Hepatocyte (in vitro differentiated cells): Measurements from ENCODE around the gene PTPRE.

Experiments
- EZH2 ChIP-seq: fragments of 200-600 bp; sonication (generic); IDR thresholded peaks from 2 replicates; pipeline ENCODE4 v1.6.1; 2016; ENCODE audit warnings: antibody characterized with exemption, mild to moderate bottlenecking, borderline replicate concordance
- TF ChIP-seq, protein P1 (sequence below): fragments of 200-600 bp; sonication (generic); IDR thresholded peaks from 2 replicates; pipeline ENCODE4 v1.5.1; 2016; ENCODE audit warnings: antibody characterized with exemption, mild to moderate bottlenecking; ENCODE audit not compliant: poor library complexity

DNA sequence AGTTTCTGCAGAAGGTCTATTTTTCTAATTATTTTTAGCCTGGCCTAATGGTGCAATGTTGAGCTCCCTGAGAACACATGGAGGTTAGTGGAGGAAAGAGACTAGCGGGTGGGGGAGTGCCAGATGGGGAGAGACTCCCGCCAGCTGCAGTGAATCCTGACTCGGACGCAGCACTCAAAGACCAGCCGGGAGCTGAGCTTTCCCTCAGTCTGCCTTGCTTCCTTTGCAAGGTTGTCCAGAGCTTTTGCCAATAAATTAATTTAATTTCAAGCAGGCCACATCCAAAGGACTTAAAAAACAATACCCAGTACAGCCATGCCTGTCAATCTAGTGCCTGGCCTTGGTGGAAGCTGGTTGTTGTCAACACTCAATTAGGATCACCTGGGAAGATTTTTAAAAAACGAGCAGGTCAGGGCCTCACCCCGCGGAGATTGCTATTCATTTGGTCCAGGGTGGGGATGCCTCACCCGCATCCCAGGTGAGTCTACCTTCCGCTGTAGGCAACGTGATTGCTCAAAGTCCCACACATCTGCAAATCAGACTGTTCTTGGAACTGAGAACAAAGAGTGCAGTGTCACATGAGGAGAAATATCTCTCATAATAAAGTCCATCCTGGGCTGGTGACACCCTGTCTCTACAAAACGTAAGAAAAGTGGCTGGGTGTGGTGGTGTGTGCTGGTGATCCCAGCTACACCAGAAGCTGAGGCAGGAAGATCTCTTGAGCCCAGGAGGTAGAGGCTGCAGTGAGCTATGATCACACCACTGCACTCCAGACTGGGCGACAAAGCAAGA, 18.2 kb upstream of the PTPRE start:
- TF ChIP-seq, protein P1, sequence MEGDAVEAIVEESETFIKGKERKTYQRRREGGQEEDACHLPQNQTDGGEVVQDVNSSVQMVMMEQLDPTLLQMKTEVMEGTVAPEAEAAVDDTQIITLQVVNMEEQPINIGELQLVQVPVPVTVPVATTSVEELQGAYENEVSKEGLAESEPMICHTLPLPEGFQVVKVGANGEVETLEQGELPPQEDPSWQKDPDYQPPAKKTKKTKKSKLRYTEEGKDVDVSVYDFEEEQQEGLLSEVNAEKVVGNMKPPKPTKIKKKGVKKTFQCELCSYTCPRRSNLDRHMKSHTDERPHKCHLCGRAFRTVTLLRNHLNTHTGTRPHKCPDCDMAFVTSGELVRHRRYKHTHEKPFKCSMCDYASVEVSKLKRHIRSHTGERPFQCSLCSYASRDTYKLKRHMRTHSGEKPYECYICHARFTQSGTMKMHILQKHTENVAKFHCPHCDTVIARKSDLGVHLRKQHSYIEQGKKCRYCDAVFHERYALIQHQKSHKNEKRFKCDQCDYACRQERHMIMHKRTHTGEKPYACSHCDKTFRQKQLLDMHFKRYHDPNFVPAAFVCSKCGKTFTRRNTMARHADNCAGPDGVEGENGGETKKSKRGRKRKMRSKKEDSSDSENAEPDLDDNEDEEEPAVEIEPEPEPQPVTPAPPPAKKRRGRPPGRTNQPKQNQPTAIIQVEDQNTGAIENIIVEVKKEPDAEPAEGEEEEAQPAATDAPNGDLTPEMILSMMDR = no peak
- TF ChIP-seq EZH2 = no peak
